Endodermal cell (in vitro differentiated cells): Measurements from ENCODE around the gene MACROD1. TPM values are rescaled to one million over a fixed set of nuclear protein-coding genes. Genes with fewer than 3 reads are reported as not detected.

Experiments used
- DNase-seq: peaks from one replicate; pipeline ENCODE4 v3.0.0-alpha.2; 2017
- H3K27ac ChIP-seq: 2 replicates; pipeline ENCODE4 v1.5.1; 2013; ENCODE audit warnings: mild to moderate bottlenecking, low read depth, low read length, moderate library complexity
- H3K27me3 ChIP-seq: 2 replicates; pipeline ENCODE4 v1.6.1; 2013; ENCODE audit warnings: mild to moderate bottlenecking, low read length, moderate library complexity; ENCODE audit not compliant: insufficient read depth, control insufficient read depth, poor library complexity, severe bottlenecking
- H3K36me3 ChIP-seq: 2 replicates; pipeline ENCODE4 v1.7.0; 2013; ENCODE audit warnings: mild to moderate bottlenecking, low read length, moderate library complexity; ENCODE audit not compliant: control insufficient read depth, insufficient read depth
- H3K4me1 ChIP-seq: one replicate; pipeline ENCODE4 v1.7.0; 2013; ENCODE audit warnings: low read length; ENCODE audit not compliant: control insufficient read depth, insufficient read depth
- H3K4me3 ChIP-seq: 2 replicates; pipeline ENCODE4 v1.5.1; 2013; ENCODE audit warnings: mild to moderate bottlenecking, low read length, moderate library complexity
- H3K9ac ChIP-seq: 2 replicates; pipeline ENCODE4 v1.6.1; 2013; ENCODE audit warnings: mild to moderate bottlenecking, low read length, moderate library complexity; ENCODE audit not compliant: poor library complexity, severe bottlenecking; ENCODE audit errors: extremely low read depth
- H3K9me3 ChIP-seq: 2 replicates; pipeline ENCODE4 v1.6.1; 2013; ENCODE audit warnings: mild to moderate bottlenecking, low read length, moderate library complexity; ENCODE audit not compliant: control insufficient read depth
- H3K27ac Mint-ChIP-seq: 2 replicates; pipeline ENCODE4 v1.8.0; 2020; ENCODE audit warnings: mixed read lengths
- H3K27me3 Mint-ChIP-seq: 2 replicates; pipeline ENCODE4 v1.8.0; 2021; ENCODE audit warnings: mild to moderate bottlenecking, mixed read lengths; ENCODE audit not compliant: insufficient read depth
- H3K36me3 Mint-ChIP-seq: 2 replicates; pipeline ENCODE4 v1.8.0; 2020; ENCODE audit warnings: low read depth, mixed read lengths
- H3K4me1 Mint-ChIP-seq: 2 replicates; pipeline ENCODE4 v1.8.0; 2020; ENCODE audit warnings: mixed read lengths
- H3K4me3 Mint-ChIP-seq: 2 replicates; pipeline ENCODE4 v1.8.0; 2020; ENCODE audit warnings: mild to moderate bottlenecking, moderate library complexity, mixed read lengths
- H3K9me3 Mint-ChIP-seq: 2 replicates; pipeline ENCODE4 v1.8.0; 2020; ENCODE audit warnings: mild to moderate bottlenecking, mixed read lengths
- CTCF ChIP-seq: fragments of 200-600 bp; sonication (generic); conservative IDR thresholded peaks from 2 replicates; pipeline ENCODE4 v1.5.0; 2021; ENCODE audit warnings: antibody characterized with exemption, mild to moderate bottlenecking
- WGBS, 2 experiments: methylation state at CpG; one replicate each; pipeline versions ENCODE4 v1.1.5 to v1.1.7; 2013; ENCODE audit warnings: missing lambda C conversion rate in 2 of 2, mixed read lengths in 1 of 2; ENCODE audit not compliant: insufficient coverage in 1 of 2, insufficient read length in 1 of 2; 5-methylcytosine and 5-hydroxymethylcytosine counted together
- total RNA-seq, 2 donors: library from RNA; stranded (reverse); fragmentation: NEBNext Ultra II Directional in 1 of 2; extraction: Animal tissue kit (Norgen Biotek cat#: 25700) in 1 of 2; gene quantifications; 2 replicates in 1 of 2; 3 replicates in 1 of 2; pipeline ENCODE4 v1.2.1, GENCODE V29; 2021

The MACROD1 gene
- total RNA-seq, 2 donors from 2014 or later, result 23.0 to 41.9 TPM

- Histone ChIP-seq H3K9ac (no peak overlapping the region), H3K27me3 (no peaks in the 10 kb centered on the region), H3K4me3 (no peak overlapping the region), H3K27ac (no peak overlapping the region), H3K36me3 (no peaks in the 10 kb centered on the region), H3K4me1 (peaks cover 3% of the 10 kb centered on the region), H3K9me3 (no peaks in the 10 kb centered on the region)
- no peak for TF ChIP-seq CTCF
- no peak overlapping the region for H3K27ac Mint-ChIP-seq
- H3K27me3 Mint-ChIP-seq, result peaks cover 2% of the 10 kb centered on the region
- no peak for DNase-seq
- no peaks in the 10 kb centered on the region for H3K9me3 Mint-ChIP-seq
- H3K4me3 Mint-ChIP-seq, result no peak overlapping the region
- 89 to 91% methylated on average over 23 to 32 of the region's 32 CpGs for WGBS, 2 experiments
- H3K36me3 Mint-ChIP-seq, result peaks cover 2% of the 10 kb centered on the region
- peaks cover 18% of the 10 kb centered on the region for H3K4me1 Mint-ChIP-seq
These were observed 48.0 kb downstream of the MACROD1 start for GRCh38 chr11:64117763-64118459.

DNA sequence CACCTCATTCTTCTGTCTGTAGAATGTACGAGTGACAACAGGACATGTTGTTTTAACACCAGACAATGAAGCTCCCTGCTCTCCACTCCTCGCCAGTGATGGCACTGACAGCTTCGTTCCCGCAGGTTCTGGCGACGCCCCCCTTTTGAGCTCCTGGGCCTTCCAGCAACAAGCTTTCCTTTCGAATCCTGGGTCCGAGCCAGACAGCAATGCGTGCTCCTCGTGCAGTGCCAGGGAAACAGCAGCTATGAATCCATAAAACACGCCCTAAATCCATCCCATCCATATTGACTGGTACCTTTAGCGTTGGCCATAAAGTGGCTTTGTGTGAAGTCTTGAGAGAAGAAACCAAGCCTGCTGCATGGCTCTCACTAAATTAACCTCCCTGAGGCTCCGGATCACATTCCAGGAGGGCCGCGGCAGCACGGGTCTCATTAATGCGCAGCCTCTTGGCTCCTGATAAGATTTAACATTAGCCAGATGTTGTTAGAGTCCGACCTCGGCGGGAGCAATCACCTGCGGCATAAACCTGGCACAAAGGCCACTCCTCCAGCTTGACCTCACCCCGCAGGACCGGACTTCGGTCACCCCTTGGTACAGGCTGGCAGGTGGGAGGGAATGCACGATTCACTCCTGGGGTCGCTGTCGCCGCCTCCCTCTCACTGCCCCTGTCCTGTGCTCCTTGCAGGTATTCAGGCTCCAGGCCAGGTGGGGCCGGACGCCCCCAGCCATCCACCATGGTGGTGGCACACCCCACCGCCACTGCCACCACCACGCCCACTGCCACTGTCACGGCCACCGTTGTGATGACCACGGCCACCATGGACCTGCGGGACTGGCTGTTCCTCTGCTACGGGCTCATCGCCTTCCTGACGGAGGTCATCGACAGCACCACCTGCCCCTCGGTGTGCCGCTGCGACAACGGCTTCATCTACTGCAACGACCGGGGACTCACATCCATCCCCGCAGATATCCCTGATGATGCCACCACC, 50.1 kb downstream of the MACROD1 start:
- no peak overlapping the region for H3K4me3 Mint-ChIP-seq
- DNase-seq, result no peak
- no peak for TF ChIP-seq CTCF
- Histone ChIP-seq H3K36me3 (no peaks in the 10 kb centered on the region), H3K27me3 (no peaks in the 10 kb centered on the region), H3K9ac (no peak overlapping the region), H3K4me1 (peaks cover 3% of the 10 kb centered on the region), H3K27ac (no peak overlapping the region), H3K9me3 (no peaks in the 10 kb centered on the region), H3K4me3 (no peak overlapping the region)
- WGBS, 2 experiments, result 93 to 94% methylated on average over 40 to 47 of the region's 47 CpGs
- no peaks in the 10 kb centered on the region for H3K9me3 Mint-ChIP-seq
- H3K27me3 Mint-ChIP-seq, result peaks cover 5% of the 10 kb centered on the region
- H3K27ac Mint-ChIP-seq, result no peak overlapping the region
- H3K36me3 Mint-ChIP-seq, result peaks cover 2% of the 10 kb centered on the region
- H3K4me1 Mint-ChIP-seq, result peaks cover 10% of the 10 kb centered on the region

GRCh38 chr11:64114231-64114630, 51.7 kb downstream of the MACROD1 start:
- Histone ChIP-seq H3K9ac (no peak overlapping the region), H3K27ac (no peak overlapping the region), H3K4me3 (no peak overlapping the region), H3K9me3 (no peaks in the 10 kb centered on the region), H3K27me3 (no peaks in the 10 kb centered on the region), H3K4me1 (peaks cover under 1% of the 10 kb centered on the region), H3K36me3 (no peaks in the 10 kb centered on the region)
- no peak for DNase-seq
- no peak overlapping the region for H3K27ac Mint-ChIP-seq
- no peak overlapping the region for H3K4me3 Mint-ChIP-seq
- 80 to 91% methylated on average over 1 to 2 of the region's 2 CpGs for WGBS, 2 experiments
- H3K9me3 Mint-ChIP-seq, result no peaks in the 10 kb centered on the region
- H3K27me3 Mint-ChIP-seq, result peaks cover 3% of the 10 kb centered on the region
- H3K36me3 Mint-ChIP-seq, result peaks cover 2% of the 10 kb centered on the region
- H3K4me1 Mint-ChIP-seq, result peaks cover 6% of the 10 kb centered on the region
- no peak for TF ChIP-seq CTCF
